ENCODE results near the gene ZNF524.

The ZNF524 gene

GRCh38 chr19:55605637-55606470 is 5.8 kb downstream of the ZNF524 start, which contains the start of gene ZNF865:
Gene ZNF865, plus strand, starts transcription at chr19:55605647. Its CDS starts 7,972 bp downstream, at chr19:55613619.
- H3K4me1 ChIP-seq (ENCODE audit: control insufficient read depth in 2 of 2, insufficient read depth in 1 of 2, low read depth in 1 of 2, low read length in 2 of 2): peaks cover 6 to 12% of the 10 kb centered on the region in 2 donors
- H2BK15ac ChIP-seq (ENCODE audit: low read length): peak within 1 kb of the TSS; percentile 27
- no peak within 1 kb of the TSS for H4K8ac ChIP-seq (ENCODE audit: low read depth, low read length)
- H3K4me2 ChIP-seq (ENCODE audit: insufficient read depth, low read length, poor library complexity, severe bottlenecking): peak within 1 kb of the TSS; percentile 89
- no peak within 1 kb of the TSS for H2BK120ac ChIP-seq (ENCODE audit: low read depth, low read length)
- H3K18ac ChIP-seq (ENCODE audit: low read length): peak within 1 kb of the TSS; percentile 96
- no peaks in the 10 kb centered on the region for H3K27me3 ChIP-seq (ENCODE audit: control insufficient read depth in 3 of 3, insufficient read depth in 3 of 3, low read depth in 1 of 3, low read length in 3 of 3)
- peaks cover 7% of the 10 kb centered on the region for H3K79me1 ChIP-seq (ENCODE audit: low read depth, low read length)
- no peak within 1 kb of the TSS for H3K14ac ChIP-seq (ENCODE audit: low read length)
- peak within 1 kb of the TSS; percentile 85 for H3K4ac ChIP-seq (ENCODE audit: low read length)
- peak within 1 kb of the TSS; percentile 100 for H3K27ac ChIP-seq (replicated peaks; ENCODE audit: low read length)
- H3K9me3 ChIP-seq (replicated peaks in 1 of 2; ENCODE audit: control insufficient read depth in 2 of 2, insufficient read depth in 1 of 2, low read depth in 1 of 2, low read length in 2 of 2): peaks cover 0 to 7% of the 10 kb centered on the region in 2 donors
- peak within 1 kb of the TSS; percentile 76 for H2AFZ ChIP-seq (ENCODE audit: low read length)
- DNase-seq (ENCODE audit: low spot score): no peak
- no peak within 1 kb of the TSS for H2BK12ac ChIP-seq (ENCODE audit: low read length)
- WGBS, 2 donors (ENCODE audit: extremely low coverage in 2 of 2, insufficient read length in 2 of 2, insufficient replicate concordance in 1 of 2): no CpG with 5 or more reads among the region's 44 CpGs
- peak within 1 kb of the TSS; percentile 4 for H4K91ac ChIP-seq (ENCODE audit: low read depth, low read length, poor library complexity)
- peak within 1 kb of the TSS; percentile 82 for H3K9ac ChIP-seq (ENCODE audit: low read depth, low read length, poor library complexity)
- H3K23ac ChIP-seq (ENCODE audit: low read depth, low read length, poor library complexity): peak within 1 kb of the TSS; percentile 69
- peaks cover 7 to 36% of the 10 kb centered on the region in 2 donors for H3K36me3 ChIP-seq (replicated peaks in 1 of 2; ENCODE audit: control insufficient read depth in 2 of 2, insufficient read depth in 2 of 2, low read length in 2 of 2)
- H3K4me3 ChIP-seq (ENCODE audit: low read length in 2 of 2): peak within 1 kb of the TSS; percentile 78 to 95
- peak within 1 kb of the TSS; percentile 10 for H2AK5ac ChIP-seq (ENCODE audit: low read depth, low read length)
- H2BK5ac ChIP-seq (ENCODE audit: low read length): peak within 1 kb of the TSS; percentile 87

- WGBS, 2 donors (ENCODE audit: extremely low coverage in 2 of 2, insufficient read length in 2 of 2, insufficient replicate concordance in 1 of 2): no CpG with 5 or more reads among the region's 12 CpGs
- Histone ChIP-seq H3K4me3 (ENCODE audit: low read length in 2 of 2) (peak overlapping the region; percentile 73 to 78), H3K27ac (replicated peaks; ENCODE audit: low read length) (peak overlapping the region; percentile 27)
Observed at GRCh38 chr19:55606471-55606787, 6.3 kb downstream of the ZNF524 start.

GRCh38 chr19:55606817-55607216 is 6.7 kb downstream of the ZNF524 start:
- Histone ChIP-seq H4K8ac (ENCODE audit: low read depth, low read length) (no peak overlapping the region), H3K9ac (ENCODE audit: low read depth, low read length, poor library complexity) (no peak overlapping the region), H2BK5ac (ENCODE audit: low read length) (no peak overlapping the region), H3K79me1 (ENCODE audit: low read depth, low read length) (peaks cover 10% of the 10 kb centered on the region), H2BK12ac (ENCODE audit: low read length) (no peak overlapping the region), H3K27me3 (ENCODE audit: control insufficient read depth in 3 of 3, insufficient read depth in 3 of 3, low read depth in 1 of 3, low read length in 3 of 3) (no peaks in the 10 kb centered on the region), H3K23ac (ENCODE audit: low read depth, low read length, poor library complexity) (no peak overlapping the region), H2AK5ac (ENCODE audit: low read depth, low read length) (no peak overlapping the region), H3K36me3 (replicated peaks in 1 of 2; ENCODE audit: control insufficient read depth in 2 of 2, insufficient read depth in 2 of 2, low read length in 2 of 2) (peaks cover 7 to 46% of the 10 kb centered on the region in 2 donors), H3K18ac (ENCODE audit: low read length) (no peak overlapping the region), H3K4ac (ENCODE audit: low read length) (no peak overlapping the region), H3K4me1 (ENCODE audit: control insufficient read depth in 2 of 2, insufficient read depth in 1 of 2, low read depth in 1 of 2, low read length in 2 of 2) (peaks cover 4 to 9% of the 10 kb centered on the region in 2 donors), H3K4me3 (ENCODE audit: low read length in 2 of 2) (peak overlapping the region; percentile 73 to 78), H2BK120ac (ENCODE audit: low read depth, low read length) (no peak overlapping the region), H4K91ac (ENCODE audit: low read depth, low read length, poor library complexity) (no peak overlapping the region), H3K14ac (ENCODE audit: low read length) (no peak overlapping the region), H3K27ac (replicated peaks; ENCODE audit: low read length) (no peak overlapping the region), H2AFZ (ENCODE audit: low read length) (no peak overlapping the region), H2BK15ac (ENCODE audit: low read length) (no peak overlapping the region), H3K4me2 (ENCODE audit: insufficient read depth, low read length, poor library complexity, severe bottlenecking) (peak overlapping the region; percentile 89), H3K9me3 (replicated peaks in 1 of 2; ENCODE audit: control insufficient read depth in 2 of 2, insufficient read depth in 1 of 2, low read depth in 1 of 2, low read length in 2 of 2) (peaks cover 0 to 7% of the 10 kb centered on the region in 2 donors)
- no CpG with 5 or more reads among the region's 9 CpGs for WGBS, 2 donors (ENCODE audit: extremely low coverage in 2 of 2, insufficient read length in 2 of 2, insufficient replicate concordance in 1 of 2)
- DNase-seq (ENCODE audit: low spot score): no peak

More at GRCh38 chr19:55606471-55606787, 6.3 kb downstream of the ZNF524 start:
- peak overlapping the region; percentile 81 for H3K9ac ChIP-seq (ENCODE audit: low read depth, low read length, poor library complexity)
- peaks cover 0 to 7% of the 10 kb centered on the region in 2 donors for H3K9me3 ChIP-seq (replicated peaks in 1 of 2; ENCODE audit: control insufficient read depth in 2 of 2, insufficient read depth in 1 of 2, low read depth in 1 of 2, low read length in 2 of 2)
- no peak overlapping the region for H4K8ac ChIP-seq (ENCODE audit: low read depth, low read length)
- H2BK120ac ChIP-seq (ENCODE audit: low read depth, low read length): no peak overlapping the region
- H2BK12ac ChIP-seq (ENCODE audit: low read length): no peak overlapping the region
- no peak overlapping the region for H3K23ac ChIP-seq (ENCODE audit: low read depth, low read length, poor library complexity)
- H3K79me1 ChIP-seq (ENCODE audit: low read depth, low read length): peaks cover 7% of the 10 kb centered on the region
- peak overlapping the region; percentile 89 for H3K4me2 ChIP-seq (ENCODE audit: insufficient read depth, low read length, poor library complexity, severe bottlenecking)
- H3K14ac ChIP-seq (ENCODE audit: low read length): no peak overlapping the region
- H3K36me3 ChIP-seq (replicated peaks in 1 of 2; ENCODE audit: control insufficient read depth in 2 of 2, insufficient read depth in 2 of 2, low read length in 2 of 2): peaks cover 7 to 42% of the 10 kb centered on the region in 2 donors
- H3K18ac ChIP-seq (ENCODE audit: low read length): no peak overlapping the region
- no peak overlapping the region for H2BK15ac ChIP-seq (ENCODE audit: low read length)
- no peak for DNase-seq (ENCODE audit: low spot score)
- H2BK5ac ChIP-seq (ENCODE audit: low read length): no peak overlapping the region
- H2AFZ ChIP-seq (ENCODE audit: low read length): no peak overlapping the region
- H2AK5ac ChIP-seq (ENCODE audit: low read depth, low read length): peak overlapping the region; percentile 10
- no peak overlapping the region for H4K91ac ChIP-seq (ENCODE audit: low read depth, low read length, poor library complexity)
- no peak overlapping the region for H3K4ac ChIP-seq (ENCODE audit: low read length)
- no peaks in the 10 kb centered on the region for H3K27me3 ChIP-seq (ENCODE audit: control insufficient read depth in 3 of 3, insufficient read depth in 3 of 3, low read depth in 1 of 3, low read length in 3 of 3)
- peaks cover 4 to 9% of the 10 kb centered on the region in 2 donors for H3K4me1 ChIP-seq (ENCODE audit: control insufficient read depth in 2 of 2, insufficient read depth in 1 of 2, low read depth in 1 of 2, low read length in 2 of 2)

- no peak overlapping the region for H3K4me3 ChIP-seq (ENCODE audit: low read length in 2 of 2)
- H2BK120ac ChIP-seq (ENCODE audit: low read depth, low read length): no peak overlapping the region
- H3K4me2 ChIP-seq (ENCODE audit: insufficient read depth, low read length, poor library complexity, severe bottlenecking): no peak overlapping the region
- H3K23ac ChIP-seq (ENCODE audit: low read depth, low read length, poor library complexity): no peak overlapping the region
- H3K79me1 ChIP-seq (ENCODE audit: low read depth, low read length): peaks cover 8% of the 10 kb centered on the region
- no peak overlapping the region for H2BK5ac ChIP-seq (ENCODE audit: low read length)
- H3K4me1 ChIP-seq (ENCODE audit: control insufficient read depth in 2 of 2, insufficient read depth in 1 of 2, low read depth in 1 of 2, low read length in 2 of 2): peaks cover 4 to 9% of the 10 kb centered on the region in 2 donors
- H4K8ac ChIP-seq (ENCODE audit: low read depth, low read length): no peak overlapping the region
- H3K18ac ChIP-seq (ENCODE audit: low read length): no peak overlapping the region
- no peak overlapping the region for H3K4ac ChIP-seq (ENCODE audit: low read length)
- H3K14ac ChIP-seq (ENCODE audit: low read length): no peak overlapping the region
- H3K27me3 ChIP-seq (ENCODE audit: control insufficient read depth in 3 of 3, insufficient read depth in 3 of 3, low read depth in 1 of 3, low read length in 3 of 3): no peaks in the 10 kb centered on the region
- no peak overlapping the region for H2AK5ac ChIP-seq (ENCODE audit: low read depth, low read length)
- no peak overlapping the region for H2BK12ac ChIP-seq (ENCODE audit: low read length)
- DNase-seq (ENCODE audit: low spot score): no peak
- WGBS, 2 donors (ENCODE audit: extremely low coverage in 2 of 2, insufficient read length in 2 of 2, insufficient replicate concordance in 1 of 2): no CpG with 5 or more reads among the region's 5 CpGs
- no peak overlapping the region for H2AFZ ChIP-seq (ENCODE audit: low read length)
- H3K9me3 ChIP-seq (replicated peaks in 1 of 2; ENCODE audit: control insufficient read depth in 2 of 2, insufficient read depth in 1 of 2, low read depth in 1 of 2, low read length in 2 of 2): no peaks in the 10 kb centered on the region
- no peak overlapping the region for H3K27ac ChIP-seq (replicated peaks; ENCODE audit: low read length)
- H4K91ac ChIP-seq (ENCODE audit: low read depth, low read length, poor library complexity): no peak overlapping the region
- no peak overlapping the region for H2BK15ac ChIP-seq (ENCODE audit: low read length)
- no peak overlapping the region for H3K9ac ChIP-seq (ENCODE audit: low read depth, low read length, poor library complexity)
- H3K36me3 ChIP-seq (replicated peaks in 1 of 2; ENCODE audit: control insufficient read depth in 2 of 2, insufficient read depth in 2 of 2, low read length in 2 of 2): peaks cover 7 to 62% of the 10 kb centered on the region in 2 donors
Observed at GRCh38 chr19:55609326-55609725, 9.2 kb downstream of the ZNF524 start.
